ENCODE data around the gene ZCCHC14. TPM values are rescaled to one million over a fixed set of nuclear protein-coding genes. Genes with fewer than 3 reads are reported as not detected.

ZCCHC14 gene
- total and polyA plus RNA-seq, 2 donors (not counting 1 experiment from before 2014, with no cell fraction given), result 0.70 to 4.4 TPM

- Histone ChIP-seq H3K4me1 (ENCODE audit: control insufficient read depth in 2 of 2, insufficient read depth in 2 of 2, low read length in 2 of 2) (no peaks in the 10 kb centered on the region), H4K20me1 (ENCODE audit: control insufficient read depth, insufficient read depth, low read length, poor library complexity, severe bottlenecking) (no peaks in the 10 kb centered on the region), H3K79me2 (ENCODE audit: control insufficient read depth, insufficient read depth, low read length) (no peaks in the 10 kb centered on the region), H3K4me3 (ENCODE audit: control extremely low read depth in 1 of 5, extremely low read depth in 1 of 5, insufficient read depth in 1 of 5, low read depth in 2 of 5, low read length in 4 of 5) (no peak overlapping the region), H2AFZ (ENCODE audit: insufficient read depth, low read depth, low read length, poor library complexity, severe bottlenecking) (no peak overlapping the region), H3K9ac (ENCODE audit: low read length) (no peak overlapping the region), H3K9me3 (ENCODE audit: control extremely low read depth in 1 of 3, control insufficient read depth in 2 of 3, insufficient read depth in 1 of 3, low read length in 2 of 3) (no peaks in the 10 kb centered on the region), H3K27ac (ENCODE audit: low read length in 2 of 2) (no peak overlapping the region), H3K4me2 (replicated peaks; ENCODE audit: low read depth, low read length, poor library complexity, severe bottlenecking) (no peak overlapping the region), H3K36me3 (replicated peaks in 1 of 2; ENCODE audit: control extremely low read depth in 1 of 2, control insufficient read depth in 1 of 2, extremely low read depth in 1 of 2, insufficient read depth in 2 of 2, low read length in 1 of 2) (peaks cover 0 to 2% of the 10 kb centered on the region in 2 experiments), H3K27me3 (replicated peaks in 1 of 4; ENCODE audit: control extremely low read depth in 1 of 4, control insufficient read depth in 3 of 4, insufficient read depth in 4 of 4, low read length in 3 of 4) (no peaks in the 10 kb centered on the region)
- H3K4me3 Mint-ChIP-seq, result no peak overlapping the region
- intact Hi-C loops (cut with micrococcal nuclease), result no loop called here
- H3K9me3 Mint-ChIP-seq (ENCODE audit: insufficient read depth), result no peaks in the 10 kb centered on the region
- H3K27ac Mint-ChIP-seq, result no peak overlapping the region
- TF ChIP-seq EZH2 (IDR thresholded peaks at IDR 0.05; ENCODE audit: borderline replicate concordance, insufficient read depth, low read depth, low read length, poor library complexity, severe bottlenecking) (no peak), CTCF (IDR thresholded peaks at IDR 0.05) (no peak)
- DNase-seq, result no peak
- no peaks in the 10 kb centered on the region for H3K27me3 Mint-ChIP-seq
- peaks cover 2% of the 10 kb centered on the region for H3K4me1 Mint-ChIP-seq
- ChIA-PET POLR2A (no interaction called here), CTCF (interaction anchor here (0.6 kb wide), 1 partner anchor 178 kb away, joined by 3 read pairs; no protein-coding TSS in a partner anchor)
- no peak for ATAC-seq (ENCODE audit: low read depth)
- 96% methylated on average over 22 of the region's 23 CpGs for WGBS (ENCODE audit: insufficient coverage)
These were observed 34.4 kb downstream of the ZCCHC14 start for GRCh38 chr16:87458424-87458915.

- H3K4me2 ChIP-seq (replicated peaks; ENCODE audit: low read depth, low read length, poor library complexity, severe bottlenecking), result no peak overlapping the region
- ChIA-PET POLR2A (no interaction called here), CTCF (no interaction called here)
- no peak overlapping the region for H2AFZ ChIP-seq (ENCODE audit: insufficient read depth, low read depth, low read length, poor library complexity, severe bottlenecking)
- H3K9ac ChIP-seq (ENCODE audit: low read length), result no peak overlapping the region
- Mint-ChIP-seq H3K9me3 (ENCODE audit: insufficient read depth) (no peaks in the 10 kb centered on the region), H3K4me1 (peaks cover 2% of the 10 kb centered on the region), H3K27ac (no peak overlapping the region), H3K27me3 (no peaks in the 10 kb centered on the region), H3K4me3 (no peak overlapping the region)
- TF ChIP-seq EZH2 (IDR thresholded peaks at IDR 0.05; ENCODE audit: borderline replicate concordance, insufficient read depth, low read depth, low read length, poor library complexity, severe bottlenecking) (no peak), CTCF (IDR thresholded peaks at IDR 0.05) (no peak)
- no peaks in the 10 kb centered on the region for H4K20me1 ChIP-seq (ENCODE audit: control insufficient read depth, insufficient read depth, low read length, poor library complexity, severe bottlenecking)
- DNase-seq (no peak), ATAC-seq (ENCODE audit: low read depth) (no peak)
- no peaks in the 10 kb centered on the region for H3K9me3 ChIP-seq (ENCODE audit: control extremely low read depth in 1 of 3, control insufficient read depth in 2 of 3, insufficient read depth in 1 of 3, low read length in 2 of 3)
- H3K4me3 ChIP-seq (ENCODE audit: control extremely low read depth in 1 of 5, extremely low read depth in 1 of 5, insufficient read depth in 1 of 5, low read depth in 2 of 5, low read length in 4 of 5), result no peak overlapping the region
- H3K79me2 ChIP-seq (ENCODE audit: control insufficient read depth, insufficient read depth, low read length), result no peaks in the 10 kb centered on the region
- H3K27ac ChIP-seq (ENCODE audit: low read length in 2 of 2), result no peak overlapping the region
- 86% methylated on average over 18 of the region's 22 CpGs for WGBS (ENCODE audit: insufficient coverage)
- H3K27me3 ChIP-seq (replicated peaks in 1 of 4; ENCODE audit: control extremely low read depth in 1 of 4, control insufficient read depth in 3 of 4, insufficient read depth in 4 of 4, low read length in 3 of 4), result no peaks in the 10 kb centered on the region
- intact Hi-C loops (cut with micrococcal nuclease), result no loop called here
- peaks cover 0 to 2% of the 10 kb centered on the region in 2 experiments for H3K36me3 ChIP-seq (replicated peaks in 1 of 2; ENCODE audit: control extremely low read depth in 1 of 2, control insufficient read depth in 1 of 2, extremely low read depth in 1 of 2, insufficient read depth in 2 of 2, low read length in 1 of 2)
- H3K4me1 ChIP-seq (ENCODE audit: control insufficient read depth in 2 of 2, insufficient read depth in 2 of 2, low read length in 2 of 2), result no peaks in the 10 kb centered on the region
These were observed 35.0 kb downstream of the ZCCHC14 start for GRCh38 chr16:87457709-87458423.

Data from B cell (primary cell).